Prostate gland (tissue), 2 donors: ENCODE measurements around the gene SASH1.

Experiments used
- CTCF ChIP-seq, 4 experiments: fragments of 200-600 bp in 2 of 4; fragments of 450-650 bp in 2 of 4; sonication (generic) in 2 of 4; IDR thresholded peaks; 1 replicate in 3 of 4; 2 replicates in 1 of 4; pipeline ENCODE4 v1.5.1; 2016 to 2019; ENCODE audit warnings: antibody characterized with exemption in 4 of 4, mild to moderate bottlenecking in 2 of 4, moderate library complexity in 2 of 4
- POLR2A ChIP-seq: fragments of 450-650 bp; IDR thresholded peaks from one replicate; pipeline ENCODE4 v1.6.1; 2016; ENCODE audit warnings: antibody characterized with exemption, mild to moderate bottlenecking

- TF ChIP-seq CTCF (IDR thresholded peaks at IDR 0.05), result no peak
- TF ChIP-seq POLR2A, result no peak
Measured at GRCh38 chr6:148508401-148509041, 165.9 kb downstream of the SASH1 start.
